ENCODE results near the gene AUTS2. TPM values are rescaled to one million over a fixed set of nuclear protein-coding genes. Genes with fewer than 3 reads are reported as not detected.

The AUTS2 gene
- total and polyA plus RNA-seq, 2 experiments from 2014 or later: 32.0 to 91.0 TPM

DNA sequence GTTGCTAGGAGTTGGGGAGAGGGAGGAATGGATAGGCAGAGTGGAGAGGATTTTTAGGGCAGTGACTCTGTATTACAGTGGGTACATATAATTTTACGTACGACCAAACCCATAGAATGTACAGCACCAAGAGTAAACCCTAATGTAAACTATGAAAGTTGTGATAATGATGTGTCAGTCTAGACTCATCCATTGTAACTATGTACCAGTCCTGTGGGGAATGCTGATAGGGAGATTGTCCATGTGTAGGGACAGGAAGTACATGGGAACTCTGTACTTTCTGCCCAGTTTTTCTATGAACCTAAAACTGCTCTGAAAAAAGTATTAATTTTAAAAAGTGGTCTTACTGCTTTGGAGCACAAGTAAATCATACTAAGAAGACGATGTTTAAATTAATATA lies 441.8 kb downstream of the AUTS2 start:
- Histone ChIP-seq H3K27ac (ENCODE audit: low read depth) (no peak overlapping the region), H3K36me3 (ENCODE audit: insufficient read depth) (no peaks in the 10 kb centered on the region), H4K20me1 (replicated peaks; ENCODE audit: insufficient read depth) (no peaks in the 10 kb centered on the region), H3K79me2 (replicated peaks; ENCODE audit: insufficient read depth) (no peaks in the 10 kb centered on the region), H3K4me2 (no peak overlapping the region), H3K9me2 (ENCODE audit: insufficient read depth) (no peaks in the 10 kb centered on the region), H3K27me3 (ENCODE audit: insufficient read depth) (no peaks in the 10 kb centered on the region), H3F3A (replicated peaks; ENCODE audit: low read depth) (no peaks in the 10 kb centered on the region), H3K4me3 (no peak overlapping the region), H2AFZ (no peak overlapping the region), H3K4me1 (ENCODE audit: insufficient read depth) (peaks cover 1% of the 10 kb centered on the region; the same call in 1 of the 2 replicates)
- peaks cover 4% of the 10 kb centered on the region for H3K27me3 Mint-ChIP-seq (ENCODE audit: insufficient read depth, low read depth, poor library complexity)
- no peaks in the 10 kb centered on the region for H3K36me3 Mint-ChIP-seq (ENCODE audit: low read depth)
- peaks cover 20% of the 10 kb centered on the region; the same call in 2 of the 3 replicates for H3K4me1 Mint-ChIP-seq
- DNase-seq (ENCODE audit: low spot score) (no peak), ATAC-seq (no peak)
- H3K27ac Mint-ChIP-seq: no peak overlapping the region
- no peak for TF ChIP-seq ZNF331 (CRISPR knock-in tag; IDR thresholded peaks at IDR 0.05; ENCODE audit: low read depth)
- H3K9me3 Mint-ChIP-seq: no peaks in the 10 kb centered on the region
- H3K4me3 Mint-ChIP-seq: no peak overlapping the region

DNA sequence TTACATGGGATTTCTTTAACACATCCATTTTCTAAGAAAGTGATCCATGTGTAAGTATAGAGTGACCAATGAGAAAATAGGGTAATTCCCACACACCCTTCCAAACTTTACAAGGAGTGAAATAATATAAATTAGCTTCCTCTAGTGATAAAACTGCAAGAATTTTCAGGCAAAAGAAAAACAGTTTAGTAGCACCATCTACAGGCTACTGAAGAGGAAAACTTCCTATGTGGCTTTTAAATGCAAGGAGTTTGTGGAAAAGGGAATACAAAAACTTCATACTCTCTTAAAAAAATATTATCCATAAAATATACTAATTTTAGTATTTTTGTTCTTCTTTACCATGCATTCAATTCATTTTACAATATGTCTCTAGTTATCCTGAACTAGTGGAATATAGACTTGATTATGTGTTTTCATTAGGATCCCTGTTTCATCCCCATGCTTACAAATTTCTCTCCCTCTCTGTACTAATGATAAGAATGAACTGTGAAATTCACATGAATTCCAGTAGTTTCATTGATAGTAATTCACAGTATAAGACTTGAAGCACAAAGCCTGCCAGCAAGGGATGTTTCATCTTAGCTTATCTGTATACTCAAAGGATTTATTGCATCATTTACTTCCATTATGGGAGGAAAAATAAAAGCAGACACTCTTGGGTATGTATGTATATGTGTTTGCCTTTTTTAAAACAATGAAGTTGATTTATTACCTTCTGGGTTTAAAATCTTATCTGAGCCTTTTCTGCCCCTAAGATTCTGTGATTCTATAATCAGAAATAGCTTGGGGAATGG lies 442.9 kb downstream of the AUTS2 start:
- Histone ChIP-seq H3K4me1 (ENCODE audit: insufficient read depth) (no peaks in the 10 kb centered on the region), H3K4me2 (no peak overlapping the region), H3K4me3 (no peak overlapping the region), H3K9me2 (ENCODE audit: insufficient read depth) (no peaks in the 10 kb centered on the region), H2AFZ (no peak overlapping the region), H3K36me3 (ENCODE audit: insufficient read depth) (no peaks in the 10 kb centered on the region), H3K27ac (ENCODE audit: low read depth) (no peak overlapping the region), H3K27me3 (ENCODE audit: insufficient read depth) (no peaks in the 10 kb centered on the region), H4K20me1 (replicated peaks; ENCODE audit: insufficient read depth) (no peaks in the 10 kb centered on the region), H3K79me2 (replicated peaks; ENCODE audit: insufficient read depth) (no peaks in the 10 kb centered on the region), H3F3A (replicated peaks; ENCODE audit: low read depth) (no peaks in the 10 kb centered on the region)
- peaks cover 13% of the 10 kb centered on the region; the same call in 2 of the 3 replicates for H3K4me1 Mint-ChIP-seq
- ATAC-seq: no peak
- peaks cover 4% of the 10 kb centered on the region for H3K27me3 Mint-ChIP-seq (ENCODE audit: insufficient read depth, low read depth, poor library complexity)
- H3K4me3 Mint-ChIP-seq: no peak overlapping the region
- no peaks in the 10 kb centered on the region for H3K36me3 Mint-ChIP-seq (ENCODE audit: low read depth)
- TF ChIP-seq POLR2AphosphoS5 (IDR thresholded peaks at IDR 0.05; ENCODE audit: low read depth) (no peak), STAT1 (IDR thresholded peaks at IDR 0.05; ENCODE audit: unreplicated experiment) (no peak), EZH2phosphoT487 (IDR thresholded peaks at IDR 0.05; ENCODE audit: unreplicated experiment) (no peak), NANOG (IDR thresholded peaks at IDR 0.05; ENCODE audit: borderline replicate concordance) (no peak), ZNF331 (CRISPR knock-in tag; IDR thresholded peaks at IDR 0.05; ENCODE audit: low read depth) (no peak)
- TF ChIP-seq, protein P1, sequence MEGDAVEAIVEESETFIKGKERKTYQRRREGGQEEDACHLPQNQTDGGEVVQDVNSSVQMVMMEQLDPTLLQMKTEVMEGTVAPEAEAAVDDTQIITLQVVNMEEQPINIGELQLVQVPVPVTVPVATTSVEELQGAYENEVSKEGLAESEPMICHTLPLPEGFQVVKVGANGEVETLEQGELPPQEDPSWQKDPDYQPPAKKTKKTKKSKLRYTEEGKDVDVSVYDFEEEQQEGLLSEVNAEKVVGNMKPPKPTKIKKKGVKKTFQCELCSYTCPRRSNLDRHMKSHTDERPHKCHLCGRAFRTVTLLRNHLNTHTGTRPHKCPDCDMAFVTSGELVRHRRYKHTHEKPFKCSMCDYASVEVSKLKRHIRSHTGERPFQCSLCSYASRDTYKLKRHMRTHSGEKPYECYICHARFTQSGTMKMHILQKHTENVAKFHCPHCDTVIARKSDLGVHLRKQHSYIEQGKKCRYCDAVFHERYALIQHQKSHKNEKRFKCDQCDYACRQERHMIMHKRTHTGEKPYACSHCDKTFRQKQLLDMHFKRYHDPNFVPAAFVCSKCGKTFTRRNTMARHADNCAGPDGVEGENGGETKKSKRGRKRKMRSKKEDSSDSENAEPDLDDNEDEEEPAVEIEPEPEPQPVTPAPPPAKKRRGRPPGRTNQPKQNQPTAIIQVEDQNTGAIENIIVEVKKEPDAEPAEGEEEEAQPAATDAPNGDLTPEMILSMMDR (conservative IDR thresholded peaks at IDR 0.05; ENCODE audit: low read depth in 2 of 2): peak; percentile 47 to 63
- no peak overlapping the region for H3K27ac Mint-ChIP-seq
- H3K9me3 Mint-ChIP-seq: no peaks in the 10 kb centered on the region
- peak; percentile 49 for DNase-seq (ENCODE audit: low spot score)

DNA sequence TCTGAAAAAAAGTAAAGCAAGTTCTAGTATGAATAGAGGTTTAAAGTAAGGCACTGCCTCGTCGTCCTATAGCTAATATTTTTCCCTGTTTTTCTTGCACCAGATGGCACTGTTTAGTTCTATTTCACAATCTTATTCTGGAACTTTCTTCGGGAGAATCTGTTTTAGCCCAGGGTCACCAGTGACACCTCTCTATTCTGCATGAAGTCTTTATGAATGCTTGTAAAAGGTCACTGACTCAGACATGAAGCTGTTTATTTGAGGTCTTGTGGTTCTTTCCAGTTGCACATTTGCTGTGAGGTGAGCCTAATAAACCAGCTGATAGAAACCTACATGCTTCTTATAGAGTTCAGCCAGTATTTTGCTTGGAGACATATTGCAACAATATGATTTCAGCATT lies 444.3 kb downstream of the AUTS2 start:
- DNase-seq (ENCODE audit: low spot score): no peak
- H3K9me3 Mint-ChIP-seq: no peaks in the 10 kb centered on the region
- H3K27me3 Mint-ChIP-seq (ENCODE audit: insufficient read depth, low read depth, poor library complexity): peaks cover 2% of the 10 kb centered on the region
- no peak for TF ChIP-seq POLR2AphosphoS5 (IDR thresholded peaks at IDR 0.05; ENCODE audit: low read depth)
- TF ChIP-seq, protein P1 (conservative IDR thresholded peaks at IDR 0.05; ENCODE audit: low read depth in 2 of 2): peak; percentile 28 to 34; a peak in 3 of 4 replicates
- TF ChIP-seq, protein P2, sequence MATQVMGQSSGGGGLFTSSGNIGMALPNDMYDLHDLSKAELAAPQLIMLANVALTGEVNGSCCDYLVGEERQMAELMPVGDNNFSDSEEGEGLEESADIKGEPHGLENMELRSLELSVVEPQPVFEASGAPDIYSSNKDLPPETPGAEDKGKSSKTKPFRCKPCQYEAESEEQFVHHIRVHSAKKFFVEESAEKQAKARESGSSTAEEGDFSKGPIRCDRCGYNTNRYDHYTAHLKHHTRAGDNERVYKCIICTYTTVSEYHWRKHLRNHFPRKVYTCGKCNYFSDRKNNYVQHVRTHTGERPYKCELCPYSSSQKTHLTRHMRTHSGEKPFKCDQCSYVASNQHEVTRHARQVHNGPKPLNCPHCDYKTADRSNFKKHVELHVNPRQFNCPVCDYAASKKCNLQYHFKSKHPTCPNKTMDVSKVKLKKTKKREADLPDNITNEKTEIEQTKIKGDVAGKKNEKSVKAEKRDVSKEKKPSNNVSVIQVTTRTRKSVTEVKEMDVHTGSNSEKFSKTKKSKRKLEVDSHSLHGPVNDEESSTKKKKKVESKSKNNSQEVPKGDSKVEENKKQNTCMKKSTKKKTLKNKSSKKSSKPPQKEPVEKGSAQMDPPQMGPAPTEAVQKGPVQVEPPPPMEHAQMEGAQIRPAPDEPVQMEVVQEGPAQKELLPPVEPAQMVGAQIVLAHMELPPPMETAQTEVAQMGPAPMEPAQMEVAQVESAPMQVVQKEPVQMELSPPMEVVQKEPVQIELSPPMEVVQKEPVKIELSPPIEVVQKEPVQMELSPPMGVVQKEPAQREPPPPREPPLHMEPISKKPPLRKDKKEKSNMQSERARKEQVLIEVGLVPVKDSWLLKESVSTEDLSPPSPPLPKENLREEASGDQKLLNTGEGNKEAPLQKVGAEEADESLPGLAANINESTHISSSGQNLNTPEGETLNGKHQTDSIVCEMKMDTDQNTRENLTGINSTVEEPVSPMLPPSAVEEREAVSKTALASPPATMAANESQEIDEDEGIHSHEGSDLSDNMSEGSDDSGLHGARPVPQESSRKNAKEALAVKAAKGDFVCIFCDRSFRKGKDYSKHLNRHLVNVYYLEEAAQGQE (IDR thresholded peaks at IDR 0.05; ENCODE audit: unreplicated experiment): no peak

More for the DNA sequence above, 444.3 kb downstream of the AUTS2 start:
- Mint-ChIP-seq H3K27ac (no peak overlapping the region), H3K4me3 (no peak overlapping the region), H3K36me3 (ENCODE audit: low read depth) (no peaks in the 10 kb centered on the region), H3K4me1 (peaks cover 12% of the 10 kb centered on the region)
- no peak overlapping the region for H3K27ac ChIP-seq (ENCODE audit: low read depth)
- no peaks in the 10 kb centered on the region for H4K20me1 ChIP-seq (replicated peaks; ENCODE audit: insufficient read depth)
- H2AFZ ChIP-seq: no peak overlapping the region
- no peaks in the 10 kb centered on the region for H3K4me1 ChIP-seq (ENCODE audit: insufficient read depth)
- ATAC-seq: no peak
- H3F3A ChIP-seq (replicated peaks; ENCODE audit: low read depth): no peaks in the 10 kb centered on the region
- no peak overlapping the region for H3K4me2 ChIP-seq
- H3K9me2 ChIP-seq (ENCODE audit: insufficient read depth): no peaks in the 10 kb centered on the region
- H3K27me3 ChIP-seq (ENCODE audit: insufficient read depth): no peaks in the 10 kb centered on the region
- no peak overlapping the region for H3K4me3 ChIP-seq
- H3K36me3 ChIP-seq (ENCODE audit: insufficient read depth): no peaks in the 10 kb centered on the region
- H3K79me2 ChIP-seq (replicated peaks; ENCODE audit: insufficient read depth): no peaks in the 10 kb centered on the region

Measured in GM23338 (cell line).